Activated CD8-positive, alpha-beta memory T cell treated with anti-CD3 and anti-CD28 coated beads, Interleukin-2, amount 10 ng/mL, durations not matched to agents 7 days and 5 days (primary cell): Measurements from ENCODE around the gene CCDC126. TPM values are rescaled to one million over a fixed set of nuclear protein-coding genes. Genes with fewer than 3 reads are reported as not detected.

ENCODE experiments used
- ATAC-seq: fragments of 150-1000 bp; cut with Tn5 transposase; one replicate; pipeline ENCODE4 v1.10.0; 2021; ENCODE audit warnings: moderate library complexity
- CTCF ChIA-PET: fragments of 350-600 bp; sonication (Branson Sonifier 250); formaldehyde crosslinking; loops from one replicate; lab custom pipeline; 2021; ENCODE audit warnings: antibody characterized with exemption; lab: Charles Lee
- DNase-seq: peaks from one replicate; pipeline ENCODE4 v3.0.0-alpha.2; 2020
- H3K27ac Mint-ChIP-seq: one replicate; pipeline ENCODE4 v1.8.0; 2021; ENCODE audit warnings: mild to moderate bottlenecking, mixed read lengths
- H3K27me3 Mint-ChIP-seq: one replicate; pipeline ENCODE4 v1.8.0; 2021; ENCODE audit warnings: mixed read lengths
- H3K36me3 Mint-ChIP-seq: one replicate; pipeline ENCODE4 v1.8.0; 2021; ENCODE audit warnings: mild to moderate bottlenecking, mixed read lengths
- H3K4me1 Mint-ChIP-seq: one replicate; pipeline ENCODE4 v1.8.0; 2021; ENCODE audit warnings: mixed read lengths
- H3K4me3 Mint-ChIP-seq: one replicate; pipeline ENCODE4 v1.8.0; 2021; ENCODE audit warnings: mild to moderate bottlenecking, moderate library complexity, mixed read lengths
- H3K9me3 Mint-ChIP-seq: one replicate; pipeline ENCODE4 v1.8.0; 2022; ENCODE audit warnings: low read depth, mixed read lengths
- total RNA-seq, 2 experiments: library from RNA; stranded (reverse); gene quantifications; one replicate each; pipeline ENCODE4 v1.2.3, GENCODE V29; 2021

The CCDC126 gene
- total RNA-seq, 2 experiments from 2014 or later, result 8.0 to 8.1 TPM

DNA sequence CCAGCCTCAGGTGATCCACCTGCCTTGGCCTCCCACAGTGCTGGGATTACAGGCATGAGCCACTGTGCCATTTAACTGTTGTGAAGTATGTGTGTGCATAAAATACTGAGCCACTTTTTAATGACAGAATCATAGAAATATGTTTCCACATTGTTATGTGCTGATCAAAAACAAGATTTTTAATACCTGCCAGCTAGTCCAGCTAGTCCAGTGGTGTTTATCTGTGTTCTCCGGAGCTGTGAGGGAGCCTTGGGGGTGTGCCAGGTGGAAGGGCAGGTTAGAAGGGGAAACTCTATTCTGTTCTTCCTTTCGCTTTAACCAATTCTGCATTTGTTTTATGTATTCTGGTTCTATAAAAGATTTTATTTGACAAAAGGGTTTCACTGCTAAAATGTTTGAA, 89.8 kb downstream of the CCDC126 start:
- Mint-ChIP-seq H3K36me3 (peaks cover 5% of the 10 kb centered on the region), H3K9me3 (no peaks in the 10 kb centered on the region), H3K27me3 (no peaks in the 10 kb centered on the region), H3K4me1 (peaks cover 4% of the 10 kb centered on the region), H3K27ac (no peak overlapping the region), H3K4me3 (no peak overlapping the region)
- CTCF ChIA-PET, result interaction anchor here (1.5 kb wide), 1 partner anchor 11 kb away, joined by 4 read pairs; no protein-coding TSS in a partner anchor
- DNase-seq, result no peak
- no peak for ATAC-seq

DNA sequence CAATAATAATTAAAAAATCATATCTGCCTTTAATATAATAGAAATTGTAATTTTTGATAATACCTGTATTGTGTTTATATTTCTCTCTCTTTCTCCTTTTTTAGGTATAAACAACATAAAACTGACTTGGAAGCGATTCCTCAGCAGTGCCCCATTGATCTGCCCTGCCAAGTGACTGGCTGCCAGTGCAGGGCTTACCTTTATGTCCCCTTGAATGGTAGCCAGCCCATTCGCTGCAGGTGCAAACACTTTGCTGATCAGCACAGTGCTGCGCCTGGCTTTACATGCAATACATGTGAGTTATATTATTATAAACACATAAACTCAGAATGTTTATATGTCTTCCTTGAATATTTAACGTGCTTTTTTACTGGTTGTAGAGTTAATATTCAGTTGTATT, 92.0 kb downstream of the CCDC126 start:
- no peak overlapping the region for H3K4me3 Mint-ChIP-seq
- no peak overlapping the region for H3K27ac Mint-ChIP-seq
- ATAC-seq, result no peak
- H3K27me3 Mint-ChIP-seq, result no peaks in the 10 kb centered on the region
- no peaks in the 10 kb centered on the region for H3K9me3 Mint-ChIP-seq
- H3K36me3 Mint-ChIP-seq, result peaks cover 14% of the 10 kb centered on the region
- peaks cover 4% of the 10 kb centered on the region for H3K4me1 Mint-ChIP-seq
- CTCF ChIA-PET, result interaction anchor here (0.9 kb wide), 1 partner anchor 8 kb away, joined by 3 read pairs; no protein-coding TSS in a partner anchor
- DNase-seq, result no peak

DNA sequence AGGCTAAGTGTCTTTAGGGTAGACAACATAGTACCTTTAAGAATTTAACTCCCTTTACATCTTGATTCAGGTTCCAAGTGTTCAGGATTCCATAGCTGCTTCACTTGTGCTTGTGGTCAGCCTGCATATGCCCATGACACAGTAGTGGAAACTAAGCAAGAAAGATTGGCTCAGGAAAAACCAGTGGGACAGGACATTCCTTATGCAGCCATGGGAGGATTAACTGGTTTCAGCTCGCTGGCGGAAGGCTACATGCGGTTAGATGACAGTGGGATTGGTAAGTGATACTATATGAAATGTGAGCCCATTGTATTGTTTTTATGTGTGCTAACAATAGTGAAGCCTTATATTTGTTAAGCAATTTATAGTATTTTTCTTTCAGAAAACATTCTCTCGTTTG, 94.1 kb downstream of the CCDC126 start:
- CTCF ChIA-PET, result no interaction called here
- H3K27ac Mint-ChIP-seq, result no peak overlapping the region
- DNase-seq (no peak), ATAC-seq (no peak)
- no peaks in the 10 kb centered on the region for H3K4me1 Mint-ChIP-seq
- no peaks in the 10 kb centered on the region for H3K9me3 Mint-ChIP-seq
- no peaks in the 10 kb centered on the region for H3K27me3 Mint-ChIP-seq
- H3K4me3 Mint-ChIP-seq, result no peak overlapping the region
- H3K36me3 Mint-ChIP-seq, result peaks cover 17% of the 10 kb centered on the region

GRCh38 chr7:23693224-23693623, 96.0 kb downstream of the CCDC126 start:
- peaks cover 3% of the 10 kb centered on the region for H3K4me1 Mint-ChIP-seq
- no peak overlapping the region for H3K27ac Mint-ChIP-seq
- no peak for DNase-seq
- H3K4me3 Mint-ChIP-seq, result no peak overlapping the region
- no peak for ATAC-seq
- CTCF ChIA-PET, result interaction anchor here (0.6 to 1.0 kb wide), 2 partner anchors 14 to 1414 kb away, joined by 3 read pairs; partner anchors contain the start of gene FAM221A
- H3K36me3 Mint-ChIP-seq, result peaks cover 17% of the 10 kb centered on the region
- no peaks in the 10 kb centered on the region for H3K27me3 Mint-ChIP-seq
- no peaks in the 10 kb centered on the region for H3K9me3 Mint-ChIP-seq

Other genes with a start within 250 kb of the CCDC126 start
- gene IGF2BP3, start 126.9 kb upstream of the CCDC126 start, total RNA-seq, result 1 to 10 TPM in 1 of 2 experiments, under 1 TPM in 1; 0.84 to 1.3 TPM
- 100 to 1,000 TPM; 108 to 113 TPM for gene TRA2A, start 65.4 kb upstream of the CCDC126 start, total RNA-seq
- gene FAM221A, start 82.8 kb downstream of the CCDC126 start, total RNA-seq, result 1 to 10 TPM; 5.6 to 6.1 TPM
- gene STK31, start 112.8 kb downstream of the CCDC126 start, total RNA-seq, result under 1 TPM in 1 of 2 experiments, not detected in 1; 0.07 TPM